GM12892 (cell line): ENCODE results near the gene NVL.

Experiments
- POLR2A ChIP-seq: IDR thresholded peaks from 2 replicates; pipeline ENCODE4 v1.6.1; 2011; ENCODE audit warnings: low read depth, low read length, control low read depth
- POLR2AphosphoS5 ChIP-seq: IDR thresholded peaks from 2 replicates; pipeline ENCODE4 v1.6.1; 2011; ENCODE audit warnings: low read depth, low read length, control low read depth
- TAF1 ChIP-seq: IDR thresholded peaks from 2 replicates; pipeline ENCODE4 v1.6.1; 2011; ENCODE audit warnings: low read depth, mild to moderate bottlenecking, control low read depth, low read length, borderline replicate concordance

DNA sequence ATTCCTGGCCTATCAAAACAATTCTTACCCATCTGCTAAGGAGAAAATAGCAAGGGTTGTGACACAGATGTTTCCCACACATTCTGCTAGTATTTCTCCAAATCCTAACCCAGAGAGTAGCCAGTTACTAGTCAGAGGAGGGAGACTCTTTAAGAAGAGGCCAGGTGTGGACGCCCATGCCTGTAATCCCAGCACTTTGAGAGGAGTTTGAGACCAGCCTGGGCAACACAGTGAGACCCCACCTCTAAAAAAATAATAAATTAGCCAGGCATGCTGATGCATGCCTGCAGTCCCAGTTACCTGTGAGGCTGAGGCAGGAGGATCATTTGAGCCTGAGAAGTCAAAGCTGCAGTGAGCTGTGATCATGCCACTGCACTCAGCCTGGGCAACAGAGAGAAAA, 28.6 kb downstream of the NVL start:
- TF ChIP-seq POLR2A, result no peak
- no peak for TF ChIP-seq POLR2AphosphoS5
- no peak for TF ChIP-seq TAF1
